Endodermal cell (in vitro differentiated cells): ENCODE measurements around the gene TRERF1. TPM values are rescaled to one million over a fixed set of nuclear protein-coding genes. Genes with fewer than 3 reads are reported as not detected.
A peak's percentile ranks its signal among the peaks of the same experiment; 100 is the strongest.

Experiments used
- DNase-seq: peaks from one replicate; pipeline ENCODE4 v3.0.0-alpha.2; 2017
- H3K27ac ChIP-seq: 2 replicates; pipeline ENCODE4 v1.5.1; 2013; ENCODE audit warnings: mild to moderate bottlenecking, low read depth, low read length, moderate library complexity
- H3K27me3 ChIP-seq: 2 replicates; pipeline ENCODE4 v1.6.1; 2013; ENCODE audit warnings: mild to moderate bottlenecking, low read length, moderate library complexity; ENCODE audit not compliant: insufficient read depth, control insufficient read depth, poor library complexity, severe bottlenecking
- H3K36me3 ChIP-seq: 2 replicates; pipeline ENCODE4 v1.7.0; 2013; ENCODE audit warnings: mild to moderate bottlenecking, low read length, moderate library complexity; ENCODE audit not compliant: control insufficient read depth, insufficient read depth
- H3K4me1 ChIP-seq: one replicate; pipeline ENCODE4 v1.7.0; 2013; ENCODE audit warnings: low read length; ENCODE audit not compliant: control insufficient read depth, insufficient read depth
- H3K4me3 ChIP-seq: 2 replicates; pipeline ENCODE4 v1.5.1; 2013; ENCODE audit warnings: mild to moderate bottlenecking, low read length, moderate library complexity
- H3K9ac ChIP-seq: 2 replicates; pipeline ENCODE4 v1.6.1; 2013; ENCODE audit warnings: mild to moderate bottlenecking, low read length, moderate library complexity; ENCODE audit not compliant: poor library complexity, severe bottlenecking; ENCODE audit errors: extremely low read depth
- H3K9me3 ChIP-seq: 2 replicates; pipeline ENCODE4 v1.6.1; 2013; ENCODE audit warnings: mild to moderate bottlenecking, low read length, moderate library complexity; ENCODE audit not compliant: control insufficient read depth
- H3K27ac Mint-ChIP-seq: 2 replicates; pipeline ENCODE4 v1.8.0; 2020; ENCODE audit warnings: mixed read lengths
- H3K27me3 Mint-ChIP-seq: 2 replicates; pipeline ENCODE4 v1.8.0; 2021; ENCODE audit warnings: mild to moderate bottlenecking, mixed read lengths; ENCODE audit not compliant: insufficient read depth
- H3K36me3 Mint-ChIP-seq: 2 replicates; pipeline ENCODE4 v1.8.0; 2020; ENCODE audit warnings: low read depth, mixed read lengths
- H3K4me1 Mint-ChIP-seq: 2 replicates; pipeline ENCODE4 v1.8.0; 2020; ENCODE audit warnings: mixed read lengths
- H3K4me3 Mint-ChIP-seq: 2 replicates; pipeline ENCODE4 v1.8.0; 2020; ENCODE audit warnings: mild to moderate bottlenecking, moderate library complexity, mixed read lengths
- H3K9me3 Mint-ChIP-seq: 2 replicates; pipeline ENCODE4 v1.8.0; 2020; ENCODE audit warnings: mild to moderate bottlenecking, mixed read lengths
- WGBS, 2 experiments: methylation state at CpG; one replicate each; pipeline versions ENCODE4 v1.1.5 to v1.1.7; 2013; ENCODE audit warnings: missing lambda C conversion rate in 2 of 2, mixed read lengths in 1 of 2; ENCODE audit not compliant: insufficient coverage in 1 of 2, insufficient read length in 1 of 2; 5-methylcytosine and 5-hydroxymethylcytosine counted together
- total RNA-seq, 2 donors: library from RNA; stranded (reverse); fragmentation: NEBNext Ultra II Directional in 1 of 2; extraction: Animal tissue kit (Norgen Biotek cat#: 25700) in 1 of 2; gene quantifications; 2 replicates in 1 of 2; 3 replicates in 1 of 2; pipeline ENCODE4 v1.2.1, GENCODE V29; 2021
- TF ChIP-seq, protein P1 (sequence below): fragments of 200-600 bp; sonication (generic); conservative IDR thresholded peaks from 2 replicates; pipeline ENCODE4 v1.5.0; 2021; ENCODE audit warnings: antibody characterized with exemption, mild to moderate bottlenecking

Gene TRERF1
- total RNA-seq, 2 donors from 2014 or later: 4.7 to 5.3 TPM

DNA sequence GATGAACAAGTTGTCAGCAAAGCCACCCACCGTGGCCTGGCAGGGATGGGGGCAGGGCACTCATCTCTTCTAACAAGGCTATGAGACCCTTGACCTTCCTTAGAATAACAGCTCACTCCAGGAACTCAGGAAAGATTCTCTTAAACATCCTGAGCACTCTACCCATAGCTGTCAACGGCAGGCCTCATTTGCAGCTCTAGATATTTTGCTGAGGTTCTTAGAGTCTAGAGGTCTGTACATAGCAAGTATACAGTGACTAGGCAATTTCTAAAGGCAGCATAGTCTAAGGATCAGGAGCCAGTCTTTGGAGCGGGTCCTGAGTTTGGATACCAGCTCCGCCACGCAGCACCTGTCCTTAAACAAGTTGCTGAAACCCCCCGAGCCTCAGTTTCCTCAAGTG, 11.7 kb downstream of the TRERF1 start:
- H3K4me1 Mint-ChIP-seq: peaks cover 43% of the 10 kb centered on the region
- Histone ChIP-seq H3K4me3 (no peak overlapping the region), H3K4me1 (peaks cover 11% of the 10 kb centered on the region), H3K27me3 (no peaks in the 10 kb centered on the region), H3K36me3 (no peaks in the 10 kb centered on the region), H3K9ac (no peak overlapping the region), H3K27ac (peak overlapping the region; percentile 16), H3K9me3 (no peaks in the 10 kb centered on the region)
- 78 to 82% methylated on average over 6 of the region's 6 CpGs for WGBS, 2 experiments
- DNase-seq: no peak
- H3K27ac Mint-ChIP-seq: no peak overlapping the region
- H3K36me3 Mint-ChIP-seq: peaks cover 4% of the 10 kb centered on the region
- no peak overlapping the region for H3K4me3 Mint-ChIP-seq
- TF ChIP-seq, protein P1, sequence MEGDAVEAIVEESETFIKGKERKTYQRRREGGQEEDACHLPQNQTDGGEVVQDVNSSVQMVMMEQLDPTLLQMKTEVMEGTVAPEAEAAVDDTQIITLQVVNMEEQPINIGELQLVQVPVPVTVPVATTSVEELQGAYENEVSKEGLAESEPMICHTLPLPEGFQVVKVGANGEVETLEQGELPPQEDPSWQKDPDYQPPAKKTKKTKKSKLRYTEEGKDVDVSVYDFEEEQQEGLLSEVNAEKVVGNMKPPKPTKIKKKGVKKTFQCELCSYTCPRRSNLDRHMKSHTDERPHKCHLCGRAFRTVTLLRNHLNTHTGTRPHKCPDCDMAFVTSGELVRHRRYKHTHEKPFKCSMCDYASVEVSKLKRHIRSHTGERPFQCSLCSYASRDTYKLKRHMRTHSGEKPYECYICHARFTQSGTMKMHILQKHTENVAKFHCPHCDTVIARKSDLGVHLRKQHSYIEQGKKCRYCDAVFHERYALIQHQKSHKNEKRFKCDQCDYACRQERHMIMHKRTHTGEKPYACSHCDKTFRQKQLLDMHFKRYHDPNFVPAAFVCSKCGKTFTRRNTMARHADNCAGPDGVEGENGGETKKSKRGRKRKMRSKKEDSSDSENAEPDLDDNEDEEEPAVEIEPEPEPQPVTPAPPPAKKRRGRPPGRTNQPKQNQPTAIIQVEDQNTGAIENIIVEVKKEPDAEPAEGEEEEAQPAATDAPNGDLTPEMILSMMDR: no peak
- H3K9me3 Mint-ChIP-seq: peaks cover 3% of the 10 kb centered on the region
- no peaks in the 10 kb centered on the region for H3K27me3 Mint-ChIP-seq

DNA sequence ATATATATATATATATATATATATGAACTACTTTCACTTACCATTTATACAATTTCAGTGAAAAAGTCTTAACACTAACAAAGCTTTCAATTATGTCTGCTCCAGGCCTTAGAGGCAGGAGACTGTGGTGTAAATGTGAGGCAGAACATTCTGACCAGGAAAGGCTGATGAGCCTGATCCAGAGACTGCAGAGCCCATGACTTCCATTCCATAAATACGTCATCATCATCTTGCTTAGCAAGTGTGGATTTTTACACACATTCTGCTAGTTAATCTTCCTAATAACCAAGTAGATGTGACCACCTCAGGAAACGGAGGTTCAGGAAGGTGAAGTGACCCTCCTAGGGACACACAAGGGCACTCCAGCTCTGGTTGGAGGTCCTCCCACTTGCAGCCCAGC, 14.9 kb downstream of the TRERF1 start:
- Histone ChIP-seq H3K4me3 (no peak overlapping the region), H3K27me3 (no peaks in the 10 kb centered on the region), H3K9ac (no peak overlapping the region), H3K36me3 (no peaks in the 10 kb centered on the region), H3K27ac (no peak overlapping the region), H3K9me3 (peaks cover 18% of the 10 kb centered on the region), H3K4me1 (peaks cover 3% of the 10 kb centered on the region)
- Mint-ChIP-seq H3K9me3 (peaks cover 20% of the 10 kb centered on the region), H3K4me1 (peaks cover 27% of the 10 kb centered on the region), H3K36me3 (peaks cover 18% of the 10 kb centered on the region), H3K27me3 (no peaks in the 10 kb centered on the region), H3K4me3 (no peak overlapping the region), H3K27ac (no peak overlapping the region)
- TF ChIP-seq, protein P1: no peak
- DNase-seq: no peak
- 90 to 100% methylated on average over 2 of the region's 2 CpGs for WGBS, 2 experiments

DNA sequence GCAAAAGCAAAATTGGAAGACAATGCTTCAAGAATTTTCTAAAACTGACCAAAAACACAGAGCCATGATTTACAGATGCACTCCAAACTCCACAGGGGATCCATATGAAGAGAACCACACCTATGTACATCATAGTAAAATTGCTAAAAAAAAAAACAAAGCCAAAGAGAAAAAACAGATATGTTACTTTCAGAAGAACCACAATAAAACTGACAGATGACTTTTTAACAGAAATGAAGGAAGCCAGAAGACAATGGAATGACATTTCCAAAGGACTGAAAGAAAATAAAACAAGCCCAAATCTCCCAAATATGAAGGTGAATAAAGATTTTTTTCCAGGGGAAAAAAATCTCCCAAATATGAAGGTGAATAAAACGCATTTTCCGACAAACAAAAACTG, 17.5 kb downstream of the TRERF1 start:
- Mint-ChIP-seq H3K27ac (no peak overlapping the region), H3K9me3 (peaks cover 20% of the 10 kb centered on the region), H3K27me3 (no peaks in the 10 kb centered on the region), H3K4me3 (no peak overlapping the region), H3K4me1 (peaks cover 10% of the 10 kb centered on the region), H3K36me3 (peaks cover 18% of the 10 kb centered on the region)
- Histone ChIP-seq H3K9ac (no peak overlapping the region), H3K27ac (no peak overlapping the region), H3K9me3 (peaks cover 18% of the 10 kb centered on the region), H3K4me3 (no peak overlapping the region), H3K27me3 (no peaks in the 10 kb centered on the region), H3K36me3 (no peaks in the 10 kb centered on the region), H3K4me1 (no peaks in the 10 kb centered on the region)
- WGBS, 2 experiments: 100% methylated on average over 2 of the region's 2 CpGs; no CpG with 5 or more reads in 1 of the 2 experiments
- DNase-seq: no peak
- TF ChIP-seq, protein P1: no peak
